T-helper 2 cell treated with Interferon-gamma antibody and Interleukin-4, amounts not matched to agents 5 μg/mL and 100 μg/mL, for 36 hours (primary cell): ENCODE data around the gene AGAP1.

Source experiments
- DNase-seq: peaks from one replicate; pipeline ENCODE4 v3.0.0; 2021; ENCODE audit warnings: low spot score
- H3K27ac Mint-ChIP-seq: one replicate; pipeline ENCODE4 v1.8.0; 2021; ENCODE audit warnings: mild to moderate bottlenecking, mixed read lengths
- H3K27me3 Mint-ChIP-seq: one replicate; pipeline ENCODE4 v1.8.0; 2021; ENCODE audit warnings: low read depth, mixed read lengths
- H3K36me3 Mint-ChIP-seq: one replicate; pipeline ENCODE4 v1.8.0; 2021; ENCODE audit warnings: low read depth, mixed read lengths
- H3K4me1 Mint-ChIP-seq: one replicate; pipeline ENCODE4 v1.8.0; 2021; ENCODE audit warnings: low read depth, mixed read lengths
- H3K4me3 Mint-ChIP-seq: one replicate; pipeline ENCODE4 v1.8.0; 2022; ENCODE audit warnings: mild to moderate bottlenecking, moderate library complexity, mixed read lengths
- H3K9me3 Mint-ChIP-seq: one replicate; pipeline ENCODE4 v1.8.0; 2021; ENCODE audit warnings: mixed read lengths

The AGAP1 gene

DNA sequence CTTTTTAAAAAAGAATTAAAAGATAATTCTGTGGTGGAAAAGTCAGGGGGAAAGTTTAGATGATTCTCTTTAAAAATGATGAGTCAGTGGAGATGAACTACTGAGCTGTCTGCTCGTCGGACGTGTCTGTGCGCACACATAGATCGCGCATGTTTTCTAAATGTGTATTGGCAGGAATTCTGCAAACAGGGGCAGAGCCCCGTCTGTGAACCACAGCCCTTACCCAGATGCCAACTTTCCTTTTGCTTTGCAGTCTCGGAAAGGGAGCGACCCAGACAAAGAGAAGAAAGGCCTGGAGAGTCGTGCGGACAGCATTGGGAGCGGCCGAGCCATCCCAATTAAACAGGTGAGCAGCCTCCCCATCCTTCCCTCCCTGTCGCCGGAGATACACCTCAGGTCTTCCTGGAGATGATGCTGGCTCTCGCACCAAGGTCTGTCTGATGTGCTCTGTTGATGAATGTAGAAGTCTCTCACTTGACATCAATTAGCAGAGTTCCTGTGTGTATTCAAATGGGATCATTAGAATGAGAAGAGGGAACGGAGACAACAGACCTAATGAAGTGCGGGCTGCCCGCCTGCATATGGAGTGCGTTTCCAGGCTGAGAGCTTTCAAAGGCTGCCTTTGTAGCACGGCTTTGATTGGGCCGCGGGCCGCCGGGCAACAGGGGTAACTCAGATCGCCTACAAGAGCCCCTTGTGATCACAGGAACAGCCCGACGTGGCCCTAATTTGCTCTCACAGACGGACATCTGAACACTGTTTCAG, 313.3 kb downstream of the AGAP1 start:
- Mint-ChIP-seq H3K4me3 (no peak overlapping the region), H3K36me3 (no peaks in the 10 kb centered on the region), H3K4me1 (no peaks in the 10 kb centered on the region), H3K27me3 (no peaks in the 10 kb centered on the region), H3K9me3 (no peaks in the 10 kb centered on the region), H3K27ac (no peak overlapping the region)
- no peak for DNase-seq

- Mint-ChIP-seq H3K9me3 (no peaks in the 10 kb centered on the region), H3K36me3 (no peaks in the 10 kb centered on the region), H3K27me3 (no peaks in the 10 kb centered on the region), H3K27ac (no peak overlapping the region), H3K4me1 (no peaks in the 10 kb centered on the region), H3K4me3 (no peak overlapping the region)
- no peak for DNase-seq
These were observed 314.5 kb downstream of the AGAP1 start for GRCh38 chr2:235808366-235808765.

DNA sequence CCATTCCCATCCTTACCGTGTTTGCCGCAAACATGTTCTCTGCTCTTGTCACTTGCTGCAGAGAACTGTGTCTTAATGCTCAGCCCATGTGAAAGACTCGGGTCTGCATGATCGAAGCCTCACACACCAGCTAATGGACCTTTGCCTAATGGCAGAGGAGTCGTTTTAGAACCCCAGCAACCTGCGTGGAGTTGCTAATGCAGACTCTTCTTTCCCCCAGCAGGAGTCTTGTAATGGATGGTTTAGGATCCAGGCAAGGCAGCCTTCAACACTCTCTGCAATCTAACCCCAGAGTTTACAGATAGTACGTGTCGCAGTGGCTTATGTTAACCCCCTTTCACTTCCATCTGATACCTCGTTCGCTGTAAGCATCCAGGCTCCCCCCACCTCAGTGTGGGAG, 316.4 kb downstream of the AGAP1 start:
- Mint-ChIP-seq H3K27me3 (no peaks in the 10 kb centered on the region), H3K36me3 (no peaks in the 10 kb centered on the region), H3K4me3 (no peak overlapping the region), H3K4me1 (no peaks in the 10 kb centered on the region), H3K9me3 (no peaks in the 10 kb centered on the region), H3K27ac (no peak overlapping the region)
- DNase-seq = no peak

DNA sequence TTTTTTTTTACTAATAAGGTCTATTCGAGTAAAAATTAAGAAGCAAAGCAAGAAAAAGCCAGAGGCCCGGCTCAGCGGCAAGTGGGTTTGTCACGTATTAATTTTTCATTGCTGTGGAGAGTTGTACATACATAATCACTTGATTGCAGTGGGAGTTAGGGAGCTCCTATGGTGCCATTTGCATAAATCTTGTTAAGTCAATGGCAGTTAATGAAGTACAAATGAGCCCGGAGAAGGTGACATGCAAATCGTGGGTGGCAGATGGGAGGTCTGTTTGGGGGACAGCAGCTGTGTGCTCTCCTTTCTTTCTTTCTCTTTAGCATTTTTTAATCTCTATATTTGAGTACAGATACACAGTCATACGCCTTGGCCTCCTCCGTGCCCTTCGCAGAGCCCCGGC, 317.0 kb downstream of the AGAP1 start:
- no peaks in the 10 kb centered on the region for H3K36me3 Mint-ChIP-seq
- no peaks in the 10 kb centered on the region for H3K9me3 Mint-ChIP-seq
- no peak overlapping the region for H3K27ac Mint-ChIP-seq
- no peaks in the 10 kb centered on the region for H3K4me1 Mint-ChIP-seq
- H3K27me3 Mint-ChIP-seq = no peaks in the 10 kb centered on the region
- no peak overlapping the region for H3K4me3 Mint-ChIP-seq
- no peak for DNase-seq

DNA sequence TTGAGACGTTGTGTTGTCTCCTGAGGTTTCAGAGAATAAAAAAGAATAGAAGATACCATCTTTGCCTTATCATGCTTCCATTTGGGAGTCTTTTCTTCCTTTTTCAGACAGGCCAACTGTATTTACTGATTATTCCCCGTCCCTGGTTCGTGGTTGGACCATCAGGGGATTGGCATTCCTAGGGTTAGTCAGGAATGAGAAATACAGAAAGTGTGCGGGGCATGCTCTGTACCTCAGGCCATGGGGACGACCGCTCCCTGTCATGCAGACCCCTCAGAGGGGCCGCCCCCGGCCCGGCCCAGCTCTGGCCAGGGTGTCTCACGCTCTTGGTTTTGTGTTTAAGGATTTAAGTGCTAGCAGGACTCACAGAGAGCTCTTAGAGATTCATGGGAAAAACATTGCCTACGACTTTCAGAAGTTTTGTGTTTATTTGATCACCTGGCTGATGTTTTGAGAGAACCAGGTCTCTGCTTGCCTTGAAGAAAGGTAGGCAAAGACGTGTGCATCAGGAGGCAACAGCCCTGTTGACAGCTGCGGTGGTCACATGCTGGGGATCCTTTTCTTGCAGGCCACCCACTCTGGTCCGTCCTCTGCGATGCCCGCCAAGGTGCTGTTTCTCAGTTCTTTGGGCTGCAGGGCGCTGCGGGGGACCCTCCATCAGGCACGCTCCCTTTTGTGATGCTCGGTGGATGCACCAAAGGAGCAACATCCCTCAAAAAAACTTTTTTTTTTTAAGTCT, 317.8 kb downstream of the AGAP1 start:
- DNase-seq = no peak
- H3K4me3 Mint-ChIP-seq = no peak overlapping the region
- H3K27me3 Mint-ChIP-seq = no peaks in the 10 kb centered on the region
- no peak overlapping the region for H3K27ac Mint-ChIP-seq
- H3K4me1 Mint-ChIP-seq = no peaks in the 10 kb centered on the region
- no peaks in the 10 kb centered on the region for H3K9me3 Mint-ChIP-seq
- no peaks in the 10 kb centered on the region for H3K36me3 Mint-ChIP-seq

DNA sequence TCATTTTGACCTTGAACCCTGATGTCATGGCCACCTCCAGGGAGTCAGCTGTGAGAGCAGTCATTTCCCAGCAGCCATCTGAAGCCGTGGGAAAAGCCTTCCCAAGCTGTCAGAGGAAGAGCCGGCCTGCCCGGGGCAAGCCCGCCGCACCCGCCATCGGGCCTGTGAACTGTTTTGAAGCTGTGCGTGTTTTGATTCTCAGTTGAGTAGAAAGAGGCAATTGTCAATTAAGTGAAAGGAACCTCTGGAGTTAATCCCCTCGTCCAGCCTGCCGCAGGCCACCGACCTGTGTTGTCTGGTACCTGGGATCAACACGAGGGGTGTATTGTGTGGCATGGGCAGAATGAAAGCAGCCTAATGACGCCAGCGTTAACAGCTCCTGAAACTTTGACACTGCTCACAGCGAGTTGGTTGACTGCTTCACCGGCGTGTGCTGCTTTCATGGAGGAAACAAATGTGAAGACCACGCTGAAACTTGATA, 318.4 kb downstream of the AGAP1 start:
- Mint-ChIP-seq H3K4me1 (no peaks in the 10 kb centered on the region), H3K27ac (no peak overlapping the region), H3K4me3 (no peak overlapping the region), H3K9me3 (no peaks in the 10 kb centered on the region), H3K36me3 (no peaks in the 10 kb centered on the region), H3K27me3 (no peaks in the 10 kb centered on the region)
- no peak for DNase-seq

DNA sequence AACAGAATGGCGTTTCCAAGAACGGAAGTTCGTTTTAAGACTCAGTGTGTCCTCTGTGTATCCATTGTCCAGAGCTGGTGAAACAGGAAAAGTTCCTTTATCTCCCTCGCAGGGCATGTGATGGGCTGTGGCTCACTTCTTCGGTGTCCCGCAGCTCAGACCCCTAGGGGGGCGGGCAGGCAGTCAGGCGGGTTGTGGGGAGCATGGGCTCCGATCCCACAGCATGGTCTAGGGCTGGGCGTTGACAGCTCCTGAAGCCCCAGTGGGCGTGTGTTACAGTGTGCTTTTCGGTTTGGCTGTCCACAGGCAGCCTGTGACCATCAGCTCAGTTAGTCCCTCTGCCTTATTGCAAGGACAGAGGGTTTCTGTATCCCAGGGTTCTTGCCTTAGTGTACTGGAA, 319.6 kb downstream of the AGAP1 start:
- Mint-ChIP-seq H3K4me1 (no peaks in the 10 kb centered on the region), H3K9me3 (no peaks in the 10 kb centered on the region), H3K27me3 (no peaks in the 10 kb centered on the region), H3K27ac (no peak overlapping the region), H3K4me3 (no peak overlapping the region), H3K36me3 (no peaks in the 10 kb centered on the region)
- DNase-seq = no peak

DNA sequence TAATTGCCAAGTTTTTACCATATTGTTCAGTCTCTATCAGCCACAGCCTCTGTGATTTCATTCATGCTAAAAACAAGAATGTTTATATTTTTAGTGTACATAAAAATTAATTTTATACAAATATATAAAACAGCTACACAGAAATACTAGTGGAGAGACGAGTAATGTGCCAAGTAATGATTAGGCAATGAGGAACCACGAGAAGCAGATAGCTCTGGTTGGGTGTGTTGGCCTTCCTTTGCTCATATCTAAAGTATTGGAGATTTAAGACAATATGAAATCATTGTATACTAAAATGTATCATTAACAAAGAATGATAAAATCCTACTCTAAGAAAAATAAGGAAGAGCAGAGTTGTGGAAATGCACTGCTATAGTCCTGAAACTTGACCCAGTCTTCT, 326.7 kb downstream of the AGAP1 start:
- H3K4me1 Mint-ChIP-seq = no peaks in the 10 kb centered on the region
- H3K27me3 Mint-ChIP-seq = no peaks in the 10 kb centered on the region
- H3K9me3 Mint-ChIP-seq = no peaks in the 10 kb centered on the region
- no peak overlapping the region for H3K27ac Mint-ChIP-seq
- H3K36me3 Mint-ChIP-seq = no peaks in the 10 kb centered on the region
- DNase-seq = no peak
- no peak overlapping the region for H3K4me3 Mint-ChIP-seq

DNA sequence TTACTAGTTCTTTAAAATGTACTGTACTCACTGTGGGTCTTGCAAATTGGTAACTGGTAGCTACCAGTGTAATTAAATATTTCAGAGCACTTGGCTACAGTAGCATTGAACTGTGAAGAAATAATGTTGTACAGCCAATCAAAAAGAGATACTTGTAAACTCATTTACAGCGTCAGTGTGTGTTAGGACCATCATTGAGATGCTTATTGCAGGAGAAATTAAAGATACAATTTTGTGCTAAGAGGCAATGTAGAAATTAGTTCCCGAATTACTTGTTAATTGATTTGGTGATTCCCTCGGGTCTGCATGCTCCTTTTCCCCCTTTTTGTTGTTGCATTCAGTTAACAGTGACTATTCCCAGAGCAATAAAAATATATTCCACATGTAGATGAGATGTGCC, 330.5 kb downstream of the AGAP1 start:
- no peak overlapping the region for H3K4me3 Mint-ChIP-seq
- H3K27ac Mint-ChIP-seq = no peak overlapping the region
- H3K4me1 Mint-ChIP-seq = no peaks in the 10 kb centered on the region
- DNase-seq = no peak
- H3K36me3 Mint-ChIP-seq = no peaks in the 10 kb centered on the region
- no peaks in the 10 kb centered on the region for H3K9me3 Mint-ChIP-seq
- H3K27me3 Mint-ChIP-seq = no peaks in the 10 kb centered on the region

DNA sequence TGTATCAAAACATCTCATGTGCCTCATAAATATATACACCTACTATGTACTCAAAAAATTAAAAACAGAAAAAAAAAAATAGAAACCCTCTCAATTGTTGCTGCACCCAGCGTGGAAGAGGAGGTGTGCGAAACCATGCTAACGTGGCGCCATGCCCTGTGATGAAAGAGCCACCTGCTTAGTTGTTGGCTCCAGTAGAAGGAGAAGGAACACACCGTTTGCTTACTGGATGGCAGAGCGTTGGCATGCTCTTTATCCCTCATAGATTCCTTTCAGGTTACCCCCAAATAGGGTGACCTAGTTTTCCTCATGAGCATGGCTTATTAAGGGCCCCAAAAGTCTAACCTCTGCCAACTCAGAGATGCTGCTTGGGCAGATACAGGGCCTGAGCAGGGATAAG, 332.1 kb downstream of the AGAP1 start:
- no peak for DNase-seq
- Mint-ChIP-seq H3K27me3 (no peaks in the 10 kb centered on the region), H3K27ac (no peak overlapping the region), H3K4me3 (no peak overlapping the region), H3K4me1 (no peaks in the 10 kb centered on the region), H3K9me3 (no peaks in the 10 kb centered on the region), H3K36me3 (no peaks in the 10 kb centered on the region)

GRCh38 chr2:235826826-235827225, 333.0 kb downstream of the AGAP1 start:
- no peak for DNase-seq
- Mint-ChIP-seq H3K36me3 (no peaks in the 10 kb centered on the region), H3K4me1 (no peaks in the 10 kb centered on the region), H3K4me3 (no peak overlapping the region), H3K9me3 (no peaks in the 10 kb centered on the region), H3K27me3 (no peaks in the 10 kb centered on the region), H3K27ac (no peak overlapping the region)

DNA sequence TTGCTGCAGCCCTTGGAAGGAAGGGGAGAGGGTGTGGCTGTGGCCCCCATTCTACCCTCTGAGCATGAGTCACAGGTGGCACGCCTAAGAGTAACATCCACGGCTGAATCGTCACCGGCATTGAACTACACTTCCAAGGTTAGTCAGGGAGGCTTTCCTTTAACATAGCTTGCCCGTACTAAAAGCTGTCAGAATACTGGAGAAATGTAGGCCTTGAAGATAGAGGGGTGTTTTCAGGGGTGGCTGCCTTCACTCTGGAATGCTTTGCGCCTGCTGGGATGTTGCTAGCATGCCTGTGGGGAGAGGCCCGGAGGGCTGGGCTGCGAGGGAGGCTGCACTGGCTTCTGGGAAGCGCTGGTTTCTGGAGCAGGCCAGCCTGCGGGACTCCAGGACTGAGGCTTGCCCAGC, 333.7 kb downstream of the AGAP1 start:
- Mint-ChIP-seq H3K27me3 (no peaks in the 10 kb centered on the region), H3K9me3 (no peaks in the 10 kb centered on the region), H3K27ac (no peak overlapping the region), H3K4me1 (no peaks in the 10 kb centered on the region), H3K36me3 (no peaks in the 10 kb centered on the region), H3K4me3 (no peak overlapping the region)
- no peak for DNase-seq

GRCh38 chr2:235829726-235830125, 335.9 kb downstream of the AGAP1 start:
- Mint-ChIP-seq H3K9me3 (no peaks in the 10 kb centered on the region), H3K27me3 (no peaks in the 10 kb centered on the region), H3K4me1 (no peaks in the 10 kb centered on the region), H3K4me3 (no peak overlapping the region), H3K36me3 (no peaks in the 10 kb centered on the region), H3K27ac (no peak overlapping the region)
- no peak for DNase-seq

DNA sequence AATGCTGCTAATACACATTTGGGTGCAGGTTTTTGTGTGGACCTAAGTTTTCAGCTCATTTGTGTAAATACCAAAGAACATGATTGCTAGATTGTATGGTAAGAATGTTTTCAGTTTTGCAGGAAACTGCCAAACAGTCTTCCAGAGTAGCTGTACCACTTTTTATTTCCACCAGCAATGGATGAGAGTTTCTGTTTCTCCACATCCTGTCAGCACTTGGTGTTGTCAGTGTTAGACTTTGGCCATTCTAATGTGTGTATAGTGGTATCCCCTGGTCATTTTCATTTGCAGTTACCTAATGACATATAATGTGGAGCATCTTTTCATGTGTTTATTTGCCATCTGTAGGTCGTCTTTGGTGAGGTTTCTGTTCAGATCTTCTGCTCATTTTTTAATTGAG, 337.9 kb downstream of the AGAP1 start:
- Mint-ChIP-seq H3K27ac (no peak overlapping the region), H3K4me3 (no peak overlapping the region), H3K9me3 (no peaks in the 10 kb centered on the region), H3K27me3 (no peaks in the 10 kb centered on the region), H3K4me1 (no peaks in the 10 kb centered on the region), H3K36me3 (no peaks in the 10 kb centered on the region)
- no peak for DNase-seq
